ENCODE data around the gene TOX2. TPM values are rescaled to one million over a fixed set of nuclear protein-coding genes. Genes with fewer than 3 reads are reported as not detected.

TOX2 gene
- total RNA-seq, 1 donor from 2014 or later, result 0.94 TPM

- H3K4me1 Mint-ChIP-seq, result no peaks in the 10 kb centered on the region
- no peak overlapping the region for H3K4me3 Mint-ChIP-seq
- no peaks in the 10 kb centered on the region for H3K9me3 Mint-ChIP-seq
- no peak overlapping the region for H3K27ac Mint-ChIP-seq
- TF ChIP-seq, protein P1, sequence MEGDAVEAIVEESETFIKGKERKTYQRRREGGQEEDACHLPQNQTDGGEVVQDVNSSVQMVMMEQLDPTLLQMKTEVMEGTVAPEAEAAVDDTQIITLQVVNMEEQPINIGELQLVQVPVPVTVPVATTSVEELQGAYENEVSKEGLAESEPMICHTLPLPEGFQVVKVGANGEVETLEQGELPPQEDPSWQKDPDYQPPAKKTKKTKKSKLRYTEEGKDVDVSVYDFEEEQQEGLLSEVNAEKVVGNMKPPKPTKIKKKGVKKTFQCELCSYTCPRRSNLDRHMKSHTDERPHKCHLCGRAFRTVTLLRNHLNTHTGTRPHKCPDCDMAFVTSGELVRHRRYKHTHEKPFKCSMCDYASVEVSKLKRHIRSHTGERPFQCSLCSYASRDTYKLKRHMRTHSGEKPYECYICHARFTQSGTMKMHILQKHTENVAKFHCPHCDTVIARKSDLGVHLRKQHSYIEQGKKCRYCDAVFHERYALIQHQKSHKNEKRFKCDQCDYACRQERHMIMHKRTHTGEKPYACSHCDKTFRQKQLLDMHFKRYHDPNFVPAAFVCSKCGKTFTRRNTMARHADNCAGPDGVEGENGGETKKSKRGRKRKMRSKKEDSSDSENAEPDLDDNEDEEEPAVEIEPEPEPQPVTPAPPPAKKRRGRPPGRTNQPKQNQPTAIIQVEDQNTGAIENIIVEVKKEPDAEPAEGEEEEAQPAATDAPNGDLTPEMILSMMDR (IDR thresholded peaks at IDR 0.05; ENCODE audit: unreplicated experiment), result no peak
- H3K36me3 Mint-ChIP-seq, result no peaks in the 10 kb centered on the region
- H3K27me3 Mint-ChIP-seq (ENCODE audit: low read depth), result peaks cover 8% of the 10 kb centered on the region
- DNase-seq (ENCODE audit: low spot score in 2 of 2, unreplicated experiment in 2 of 2), result no peak
These were observed 168.7 kb downstream of the TOX2 start for GRCh38 chr20:44083220-44083933.

- DNase-seq (ENCODE audit: low spot score in 2 of 2, unreplicated experiment in 2 of 2), result no peak
- H3K36me3 Mint-ChIP-seq, result no peaks in the 10 kb centered on the region
- TF ChIP-seq, protein P1 (IDR thresholded peaks at IDR 0.05; ENCODE audit: unreplicated experiment), result no peak
- peaks cover 8% of the 10 kb centered on the region for H3K27me3 Mint-ChIP-seq (ENCODE audit: low read depth)
- no peaks in the 10 kb centered on the region for H3K9me3 Mint-ChIP-seq
- no peaks in the 10 kb centered on the region for H3K4me1 Mint-ChIP-seq
- H3K27ac Mint-ChIP-seq, result no peak overlapping the region
- H3K4me3 Mint-ChIP-seq, result no peak overlapping the region
These were observed 169.8 kb downstream of the TOX2 start for GRCh38 chr20:44084439-44084838.

- Mint-ChIP-seq H3K4me3 (no peak overlapping the region), H3K36me3 (no peaks in the 10 kb centered on the region), H3K27me3 (ENCODE audit: low read depth) (peaks cover 8% of the 10 kb centered on the region), H3K27ac (no peak overlapping the region), H3K9me3 (no peaks in the 10 kb centered on the region), H3K4me1 (no peaks in the 10 kb centered on the region)
- no peak for DNase-seq (ENCODE audit: low spot score in 2 of 2, unreplicated experiment in 2 of 2)
- TF ChIP-seq, protein P1 (IDR thresholded peaks at IDR 0.05; ENCODE audit: unreplicated experiment), result no peak
These were observed 170.2 kb downstream of the TOX2 start for GRCh38 chr20:44084891-44085290.

- Mint-ChIP-seq H3K9me3 (no peaks in the 10 kb centered on the region), H3K27me3 (ENCODE audit: low read depth) (peaks cover 8% of the 10 kb centered on the region), H3K4me3 (no peak overlapping the region), H3K4me1 (no peaks in the 10 kb centered on the region), H3K36me3 (no peaks in the 10 kb centered on the region), H3K27ac (no peak overlapping the region)
- TF ChIP-seq, protein P1 (IDR thresholded peaks at IDR 0.05; ENCODE audit: unreplicated experiment), result no peak
- DNase-seq (ENCODE audit: low spot score in 2 of 2, unreplicated experiment in 2 of 2), result no peak
These were observed 171.2 kb downstream of the TOX2 start for GRCh38 chr20:44085616-44086434.

GRCh38 chr20:44087051-44087856 is 172.6 kb downstream of the TOX2 start:
- no peaks in the 10 kb centered on the region for H3K9me3 Mint-ChIP-seq
- H3K27ac Mint-ChIP-seq, result no peak overlapping the region
- TF ChIP-seq, protein P1 (IDR thresholded peaks at IDR 0.05; ENCODE audit: unreplicated experiment), result no peak
- no peaks in the 10 kb centered on the region for H3K4me1 Mint-ChIP-seq
- H3K4me3 Mint-ChIP-seq, result no peak overlapping the region
- H3K27me3 Mint-ChIP-seq (ENCODE audit: low read depth), result peaks cover 8% of the 10 kb centered on the region
- H3K36me3 Mint-ChIP-seq, result no peaks in the 10 kb centered on the region
- no peak for DNase-seq (ENCODE audit: low spot score in 2 of 2, unreplicated experiment in 2 of 2)
